D721Med (cell line): ENCODE measurements around the gene HAGHL.

ENCODE experiments used
- DNase-seq: peaks from one replicate; pipeline ENCODE4 v3.0.0; 2011; ENCODE audit warnings: low spot score; ENCODE audit not compliant: insufficient read length
- FAIRE-seq: peaks from 2 replicates; lab custom pipeline; 2011; peaks lifted over from hg19 to GRCh38; lab: Jason Lieb, UNC
- TF ChIP-seq, protein P1 (sequence below): IDR thresholded peaks from 2 replicates; pipeline ENCODE4 v1.5.1; 2012; ENCODE audit warnings: mild to moderate bottlenecking, control low read depth; ENCODE audit not compliant: insufficient read depth; ENCODE audit errors: missing control alignments

Gene HAGHL

GRCh38 chr16:720990-721764 lies 5.7 kb upstream of the HAGHL start, which contains the start of gene ANTKMT:
Gene ANTKMT (plus strand): TSS chr16:721146. CDS start chr16:721275, 129 bp downstream.
- FAIRE-seq = no peak
- peak; percentile 98 for DNase-seq
- TF ChIP-seq, protein P1, sequence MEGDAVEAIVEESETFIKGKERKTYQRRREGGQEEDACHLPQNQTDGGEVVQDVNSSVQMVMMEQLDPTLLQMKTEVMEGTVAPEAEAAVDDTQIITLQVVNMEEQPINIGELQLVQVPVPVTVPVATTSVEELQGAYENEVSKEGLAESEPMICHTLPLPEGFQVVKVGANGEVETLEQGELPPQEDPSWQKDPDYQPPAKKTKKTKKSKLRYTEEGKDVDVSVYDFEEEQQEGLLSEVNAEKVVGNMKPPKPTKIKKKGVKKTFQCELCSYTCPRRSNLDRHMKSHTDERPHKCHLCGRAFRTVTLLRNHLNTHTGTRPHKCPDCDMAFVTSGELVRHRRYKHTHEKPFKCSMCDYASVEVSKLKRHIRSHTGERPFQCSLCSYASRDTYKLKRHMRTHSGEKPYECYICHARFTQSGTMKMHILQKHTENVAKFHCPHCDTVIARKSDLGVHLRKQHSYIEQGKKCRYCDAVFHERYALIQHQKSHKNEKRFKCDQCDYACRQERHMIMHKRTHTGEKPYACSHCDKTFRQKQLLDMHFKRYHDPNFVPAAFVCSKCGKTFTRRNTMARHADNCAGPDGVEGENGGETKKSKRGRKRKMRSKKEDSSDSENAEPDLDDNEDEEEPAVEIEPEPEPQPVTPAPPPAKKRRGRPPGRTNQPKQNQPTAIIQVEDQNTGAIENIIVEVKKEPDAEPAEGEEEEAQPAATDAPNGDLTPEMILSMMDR = no peak

DNA sequence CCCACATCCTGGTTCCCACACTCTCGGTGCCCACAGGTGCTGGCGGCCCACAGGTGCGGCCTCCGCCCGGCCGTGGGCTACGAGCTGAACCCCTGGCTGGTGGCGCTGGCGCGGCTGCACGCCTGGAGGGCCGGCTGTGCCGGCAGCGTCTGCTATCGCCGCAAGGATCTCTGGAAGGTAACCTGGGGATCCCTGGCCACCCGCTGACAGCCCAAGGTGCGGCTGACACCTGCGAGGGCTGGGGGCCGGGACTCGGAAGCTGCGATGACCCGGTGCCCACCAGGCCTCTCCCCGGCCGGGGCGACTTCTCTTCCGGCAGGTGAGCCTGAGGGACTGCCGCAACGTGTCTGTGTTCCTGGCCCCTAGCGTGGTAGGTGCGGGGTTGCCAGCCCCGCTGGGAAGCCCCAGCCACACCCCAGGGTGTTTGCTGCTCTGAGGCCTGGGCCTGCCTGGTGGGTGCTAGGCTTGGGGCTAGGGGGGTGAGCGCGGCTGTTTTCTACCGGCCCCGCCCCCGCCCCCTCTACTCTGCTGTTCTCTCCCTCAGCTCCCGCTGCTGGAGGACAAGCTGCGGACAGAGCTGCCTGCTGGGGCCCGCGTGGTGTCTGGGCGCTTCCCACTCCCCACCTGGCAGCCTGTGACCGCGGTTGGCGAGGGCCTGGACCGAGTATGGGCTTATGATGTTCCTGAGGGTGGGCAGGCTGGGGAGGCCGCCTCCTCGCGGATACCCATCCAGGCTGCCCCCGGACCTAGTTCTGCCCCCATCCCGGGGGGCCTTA lies 5.0 kb upstream of the HAGHL start:
- DNase-seq (no peak), FAIRE-seq (no peak)
- TF ChIP-seq, protein P1 = no peak

GRCh38 chr16:722835-723633 lies 3.9 kb upstream of the HAGHL start:
- FAIRE-seq = no peak
- DNase-seq = no peak
- TF ChIP-seq, protein P1 = no peak

DNA sequence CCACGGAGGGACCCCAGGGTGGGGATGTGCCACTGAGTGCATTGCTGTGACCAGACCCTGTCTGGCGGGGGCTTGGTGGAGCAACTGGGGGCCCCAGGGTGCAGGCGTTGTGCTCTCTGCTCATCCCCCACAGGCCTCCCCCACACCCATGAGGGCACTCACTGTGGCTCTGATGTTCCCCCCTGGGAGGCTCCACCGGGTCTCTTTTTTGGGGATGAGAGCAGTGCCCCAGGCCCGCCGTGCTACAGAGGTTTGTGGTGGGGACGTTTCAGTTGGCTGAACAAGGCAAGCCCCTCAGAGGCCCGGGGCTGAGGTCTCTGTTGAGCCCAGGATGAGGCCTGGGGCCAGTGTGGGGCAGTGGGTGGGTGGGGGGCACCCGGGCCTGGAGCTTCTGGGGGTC lies 3.2 kb upstream of the HAGHL start:
- TF ChIP-seq, protein P1 = no peak
- FAIRE-seq (no peak), DNase-seq (no peak)

GRCh38 chr16:724188-725040 lies 2.5 kb upstream of the HAGHL start:
- DNase-seq = no peak
- TF ChIP-seq, protein P1 = no peak
- no peak for FAIRE-seq

DNA sequence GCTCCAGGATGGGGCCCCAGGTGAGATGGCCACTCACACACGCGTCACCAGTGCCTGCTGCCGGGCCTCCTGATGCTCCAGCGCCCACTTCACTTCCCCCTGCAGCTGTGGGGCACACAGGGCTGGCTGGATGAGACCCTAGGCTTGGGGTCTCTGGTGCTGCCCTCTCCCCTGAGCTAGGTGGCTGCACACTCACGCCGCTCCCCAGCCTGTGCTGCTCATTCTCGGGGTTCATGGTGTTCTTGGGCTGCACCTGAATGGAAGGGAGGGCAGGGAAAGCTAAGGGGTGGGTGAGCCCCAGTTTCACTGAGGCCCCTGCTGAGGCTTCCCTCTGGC lies 1.9 kb upstream of the HAGHL start:
- FAIRE-seq (no peak), DNase-seq (no peak)
- TF ChIP-seq, protein P1 = no peak
